Hematopoietic multipotent progenitor cell treated with erythropoietin and hydrocortisone succinate and interleukin-3 and kit ligand, for 8 days (in vitro differentiated cells): ENCODE data around the gene MAFF.
A peak's percentile ranks its signal among the peaks of the same experiment; 100 is the strongest.
"Not testable (repeated sequence)": the region's sequence is repeated elsewhere in the genome, so short reads cannot be mapped to it uniquely, and the experiment has no call there.

Experiments used
- DNase-seq: peaks from one replicate; pipeline ENCODE4 v3.0.0-alpha.2; 2015

The MAFF gene

GRCh38 chr22:38177926-38178604 lies 23.7 kb upstream of the MAFF start:
- DNase-seq = peak; percentile 19

GRCh38 chr22:38178605-38178937 lies 23.2 kb upstream of the MAFF start:
- DNase-seq = not testable (repeated sequence)

GRCh38 chr22:38180841-38181452 lies 20.8 kb upstream of the MAFF start:
- DNase-seq = peak; percentile 56

GRCh38 chr22:38181453-38182200 lies 20.2 kb upstream of the MAFF start, which contains the start of gene PLA2G6:
Gene PLA2G6 (minus strand): TSS chr22:38181830. CDS start chr22:38169426, 12,404 bp downstream.
- DNase-seq = peak; percentile 99

- DNase-seq = no peak
Observed at GRCh38 chr22:38184788-38185187, 17.0 kb upstream of the MAFF start.

- no peak for DNase-seq
Observed at GRCh38 chr22:38186429-38186828, 15.4 kb upstream of the MAFF start.

GRCh38 chr22:38187413-38188212 lies 14.2 kb upstream of the MAFF start:
- DNase-seq = no peak

GRCh38 chr22:38189104-38189503 lies 12.7 kb upstream of the MAFF start:
- DNase-seq = no peak

- no peak for DNase-seq
Observed at GRCh38 chr22:38190581-38190980, 11.2 kb upstream of the MAFF start.

- no peak for DNase-seq
Observed at GRCh38 chr22:38191055-38191454, 10.7 kb upstream of the MAFF start.

- DNase-seq = no peak
Observed at GRCh38 chr22:38191731-38192474, 9.9 kb upstream of the MAFF start.

- DNase-seq = no peak
Observed at GRCh38 chr22:38192475-38192863, 9.3 kb upstream of the MAFF start.

GRCh38 chr22:38193580-38193979 lies 8.2 kb upstream of the MAFF start:
- DNase-seq = no peak

GRCh38 chr22:38196791-38197419 lies 4.9 kb upstream of the MAFF start:
- no peak for DNase-seq

- no peak for DNase-seq
Observed at GRCh38 chr22:38199826-38200559, 1.8 kb upstream of the MAFF start.

GRCh38 chr22:38201371-38201710 lies 453 bp upstream of the MAFF start:
- DNase-seq = no peak

GRCh38 chr22:38202437-38203089 lies 769 bp downstream of the MAFF start:
- DNase-seq = peak; percentile 62

- DNase-seq = no peak
Observed at GRCh38 chr22:38203090-38203810, 1.5 kb downstream of the MAFF start.

- no peak for DNase-seq
Observed at GRCh38 chr22:38203855-38204514, 2.2 kb downstream of the MAFF start.

- no peak for DNase-seq
Observed at GRCh38 chr22:38204784-38205183, 3.0 kb downstream of the MAFF start.
